Caco-2 (cell line): ENCODE data around the gene GPC5. TPM values are rescaled to one million over a fixed set of nuclear protein-coding genes. Genes with fewer than 3 reads are reported as not detected.
A peak's percentile ranks its signal among the peaks of the same experiment; 100 is the strongest.

Experiments used
- BruUV-seq: library from RNA; stranded (reverse); fragments of 400-500 nt; replicated peaks from 2 replicates; lab custom pipeline; 2021; lab: Mats Ljungman, UMichigan
- CTCF ChIA-PET: fragments of 300-600 bp; sonication (Branson Sonifier 250); formaldehyde crosslinking; loops from one replicate; lab custom pipeline; 2022; ENCODE audit warnings: antibody characterized with exemption; lab: Charles Lee
- POLR2A ChIA-PET: fragments of 300-600 bp; sonication (Branson Sonifier 250); formaldehyde crosslinking; loops from one replicate; lab custom pipeline; 2022; ENCODE audit warnings: antibody characterized with exemption; lab: Charles Lee
- DNase-seq, 2 experiments: peaks; one replicate each; pipeline versions ENCODE4 v3.0.0 to v3.0.0-alpha.2; 2020 to 2022
- H3K27me3 ChIP-seq: replicated peaks from 2 replicates; pipeline ENCODE4 v1.6.0; 2011; ENCODE audit warnings: low read length; ENCODE audit not compliant: control insufficient read depth, insufficient read depth
- H3K36me3 ChIP-seq: 2 replicates; pipeline ENCODE4 v1.5.1; 2011; ENCODE audit warnings: low read length; ENCODE audit not compliant: control insufficient read depth, insufficient read depth
- H3K4me1 ChIP-seq: fragments of 250-450 bp; sonication (Bioruptor Pico); 2 replicates; pipeline ENCODE4 v1.5.1; 2020; ENCODE audit warnings: mild to moderate bottlenecking
- H3K4me3 ChIP-seq: 2 replicates; pipeline ENCODE4 v1.5.1; 2011; ENCODE audit warnings: low read depth, mild to moderate bottlenecking, control low read depth, low read length
- H3K9me3 ChIP-seq: fragments of 250-450 bp; sonication (Bioruptor Pico); 2 replicates; pipeline ENCODE4 v1.5.1; 2020; ENCODE audit warnings: mild to moderate bottlenecking, moderate library complexity
- H3K27ac Mint-ChIP-seq: one replicate; pipeline ENCODE4 v1.8.0; 2022; ENCODE audit warnings: mixed read lengths; ENCODE audit not compliant: unreplicated experiment
- H3K27me3 Mint-ChIP-seq: one replicate; pipeline ENCODE4 v1.8.0; 2022; ENCODE audit warnings: mixed read lengths; ENCODE audit not compliant: insufficient read depth, unreplicated experiment
- H3K36me3 Mint-ChIP-seq: one replicate; pipeline ENCODE4 v1.8.0; 2022; ENCODE audit warnings: mild to moderate bottlenecking, mixed read lengths; ENCODE audit not compliant: insufficient read depth, unreplicated experiment
- H3K4me1 Mint-ChIP-seq: one replicate; pipeline ENCODE4 v1.8.0; 2022; ENCODE audit warnings: low read depth, mixed read lengths; ENCODE audit not compliant: unreplicated experiment
- H3K4me3 Mint-ChIP-seq: one replicate; pipeline ENCODE4 v1.8.0; 2022; ENCODE audit warnings: mild to moderate bottlenecking, moderate library complexity, mixed read lengths; ENCODE audit not compliant: unreplicated experiment
- H3K9me3 Mint-ChIP-seq: one replicate; pipeline ENCODE4 v1.8.0; 2022; ENCODE audit warnings: mixed read lengths; ENCODE audit not compliant: unreplicated experiment
- intact Hi-C: fragments of 100-400 bp; cut with micrococcal nuclease; formaldehyde crosslinking; loops from one replicate; pipeline ENCODE4 v1.10.0; 2022; ENCODE audit not compliant: unreplicated experiment
- total RNA-seq: library from RNA; stranded (reverse); gene quantifications from 2 replicates; pipeline ENCODE4 v1.2.3, GENCODE V29; 2022
- TF ChIP-seq, protein P1 (sequence below), 2 experiments: fragments of 200-600 bp in 1 of 2; IDR thresholded peaks; 1 replicate in 1 of 2; 2 replicates in 1 of 2; pipeline versions ENCODE4 v1.5.1 to v1.8.0; 2011 to 2022; ENCODE audit warnings: antibody characterized with exemption in 1 of 2, control low read depth in 1 of 2, inconsistent platforms in 1 of 2, low read depth in 1 of 2, low read length in 1 of 2, mild to moderate bottlenecking in 1 of 2, moderate library complexity in 1 of 2; ENCODE audit not compliant: insufficient read depth in 1 of 2, severe bottlenecking in 1 of 2, unreplicated experiment in 1 of 2

Gene GPC5
- total RNA-seq, 1 experiment from 2014 or later = 4.1 TPM

GRCh38 chr13:92461831-92462230 is 1063.4 kb downstream of the GPC5 start:
- Histone ChIP-seq H3K4me1 (no peaks in the 10 kb centered on the region), H3K4me3 (no peak overlapping the region), H3K36me3 (no peaks in the 10 kb centered on the region), H3K9me3 (no peaks in the 10 kb centered on the region), H3K27me3 (no peaks in the 10 kb centered on the region)
- H3K4me3 Mint-ChIP-seq = no peak overlapping the region
- no peaks in the 10 kb centered on the region for H3K9me3 Mint-ChIP-seq
- no peak overlapping the region for H3K27ac Mint-ChIP-seq
- TF ChIP-seq, protein P1, sequence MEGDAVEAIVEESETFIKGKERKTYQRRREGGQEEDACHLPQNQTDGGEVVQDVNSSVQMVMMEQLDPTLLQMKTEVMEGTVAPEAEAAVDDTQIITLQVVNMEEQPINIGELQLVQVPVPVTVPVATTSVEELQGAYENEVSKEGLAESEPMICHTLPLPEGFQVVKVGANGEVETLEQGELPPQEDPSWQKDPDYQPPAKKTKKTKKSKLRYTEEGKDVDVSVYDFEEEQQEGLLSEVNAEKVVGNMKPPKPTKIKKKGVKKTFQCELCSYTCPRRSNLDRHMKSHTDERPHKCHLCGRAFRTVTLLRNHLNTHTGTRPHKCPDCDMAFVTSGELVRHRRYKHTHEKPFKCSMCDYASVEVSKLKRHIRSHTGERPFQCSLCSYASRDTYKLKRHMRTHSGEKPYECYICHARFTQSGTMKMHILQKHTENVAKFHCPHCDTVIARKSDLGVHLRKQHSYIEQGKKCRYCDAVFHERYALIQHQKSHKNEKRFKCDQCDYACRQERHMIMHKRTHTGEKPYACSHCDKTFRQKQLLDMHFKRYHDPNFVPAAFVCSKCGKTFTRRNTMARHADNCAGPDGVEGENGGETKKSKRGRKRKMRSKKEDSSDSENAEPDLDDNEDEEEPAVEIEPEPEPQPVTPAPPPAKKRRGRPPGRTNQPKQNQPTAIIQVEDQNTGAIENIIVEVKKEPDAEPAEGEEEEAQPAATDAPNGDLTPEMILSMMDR (IDR thresholded peaks at IDR 0.05; ENCODE audit: insufficient read depth in 1 of 2, low read depth in 1 of 2, low read length in 1 of 2, severe bottlenecking in 1 of 2, unreplicated experiment in 1 of 2) = no peak
- DNase-seq = no peak
- BruUV-seq = no TSS peak
- intact Hi-C loops = no loop called here
- H3K27me3 Mint-ChIP-seq = no peaks in the 10 kb centered on the region
- CTCF ChIA-PET = no interaction called here
- no peaks in the 10 kb centered on the region for H3K36me3 Mint-ChIP-seq
- H3K4me1 Mint-ChIP-seq = no peaks in the 10 kb centered on the region
- POLR2A ChIA-PET = no interaction called here

DNA sequence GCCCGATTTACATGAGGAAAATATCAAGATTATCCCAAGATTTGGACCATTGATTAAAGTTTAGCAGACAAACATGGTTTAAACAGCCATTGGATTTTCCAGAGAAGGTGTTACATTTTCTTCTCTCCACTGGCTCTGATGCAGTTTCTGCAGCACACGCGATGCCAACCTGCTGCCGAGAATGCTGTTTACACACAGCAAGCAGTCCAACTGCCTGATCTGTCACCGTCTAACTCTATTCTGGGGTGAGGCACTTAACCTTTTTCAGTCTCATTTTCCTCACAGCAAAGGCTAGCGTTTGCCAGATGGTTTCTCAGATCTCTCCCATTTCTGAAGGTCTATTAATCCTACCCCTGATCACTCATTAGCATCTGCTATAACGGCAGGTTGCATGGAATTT is 1064.7 kb downstream of the GPC5 start:
- TF ChIP-seq, protein P1 (IDR thresholded peaks at IDR 0.05; ENCODE audit: insufficient read depth in 1 of 2, low read depth in 1 of 2, low read length in 1 of 2, severe bottlenecking in 1 of 2, unreplicated experiment in 1 of 2) = no peak
- no peaks in the 10 kb centered on the region for H3K36me3 Mint-ChIP-seq
- no peak overlapping the region for H3K4me3 Mint-ChIP-seq
- ChIA-PET CTCF (no interaction called here), POLR2A (no interaction called here)
- H3K27me3 ChIP-seq = no peaks in the 10 kb centered on the region
- no peak for DNase-seq
- BruUV-seq = no TSS peak
- intact Hi-C loops = no loop called here
- H3K9me3 ChIP-seq = no peaks in the 10 kb centered on the region
- no peak overlapping the region for H3K4me3 ChIP-seq
- H3K9me3 Mint-ChIP-seq = no peaks in the 10 kb centered on the region
- H3K27ac Mint-ChIP-seq = no peak overlapping the region
- no peaks in the 10 kb centered on the region for H3K36me3 ChIP-seq
- no peaks in the 10 kb centered on the region for H3K27me3 Mint-ChIP-seq
- no peaks in the 10 kb centered on the region for H3K4me1 ChIP-seq
- no peaks in the 10 kb centered on the region for H3K4me1 Mint-ChIP-seq

DNA sequence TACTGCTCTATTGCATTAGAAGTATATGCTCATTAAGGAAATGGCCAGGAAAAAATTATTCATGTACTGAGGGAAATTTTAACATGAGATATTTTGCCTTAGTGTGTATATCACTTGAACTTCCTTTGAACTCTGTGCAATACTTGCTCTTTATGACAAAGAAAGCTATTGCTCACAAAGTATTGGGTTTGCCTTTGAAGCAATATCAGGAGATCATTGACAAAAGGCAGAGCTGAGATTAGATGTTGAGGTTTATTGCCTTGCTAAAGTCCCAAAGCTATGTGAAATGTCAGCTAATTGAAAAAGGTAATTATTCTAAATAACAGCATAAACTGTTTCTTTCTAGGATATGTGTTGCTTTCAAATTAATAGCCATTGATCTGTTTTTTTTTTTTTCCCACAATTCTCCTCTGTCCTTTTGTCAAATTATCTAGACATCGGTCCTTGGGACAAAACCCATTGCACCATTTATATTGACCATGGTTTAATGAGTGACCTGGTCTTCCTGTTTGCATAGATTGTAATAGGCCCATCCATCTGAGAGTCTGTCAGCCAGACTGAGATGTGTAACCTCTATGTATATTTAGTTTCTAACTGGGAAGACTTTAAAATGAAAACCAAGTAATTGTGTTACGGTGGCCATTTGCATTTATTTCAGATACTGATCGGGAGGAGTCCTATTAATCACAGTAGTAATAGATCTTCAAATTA is 1075.5 kb downstream of the GPC5 start:
- H3K9me3 ChIP-seq = no peaks in the 10 kb centered on the region
- POLR2A ChIA-PET = no interaction called here
- CTCF ChIA-PET = interaction anchor here (0.7 kb wide), 1 partner anchor 1061 kb away, joined by 3 read pairs; no protein-coding TSS in a partner anchor
- no peak overlapping the region for H3K4me3 ChIP-seq
- no TSS peak for BruUV-seq
- peak; percentile 51 to 57 for DNase-seq
- peak overlapping the region; percentile 22 for H3K27ac Mint-ChIP-seq
- no peaks in the 10 kb centered on the region for H3K27me3 Mint-ChIP-seq
- intact Hi-C loops = loop anchor here (1.0 kb wide), 2 partner anchors 26 to 61 kb away; no protein-coding TSS in a partner anchor
- H3K36me3 Mint-ChIP-seq = no peaks in the 10 kb centered on the region
- H3K36me3 ChIP-seq = no peaks in the 10 kb centered on the region
- H3K4me3 Mint-ChIP-seq = peak overlapping the region; percentile 46
- no peaks in the 10 kb centered on the region for H3K4me1 Mint-ChIP-seq
- TF ChIP-seq, protein P1 (IDR thresholded peaks at IDR 0.05; ENCODE audit: insufficient read depth in 1 of 2, low read depth in 1 of 2, low read length in 1 of 2, severe bottlenecking in 1 of 2, unreplicated experiment in 1 of 2) = no peak
- H3K9me3 Mint-ChIP-seq = no peaks in the 10 kb centered on the region
- H3K4me1 ChIP-seq = peaks cover 16% of the 10 kb centered on the region
- H3K27me3 ChIP-seq = no peaks in the 10 kb centered on the region
